CD4-positive, alpha-beta T cell treated with Interleukin-4 for 1 hour (primary cell): ENCODE data around the gene RUNDC3A.

ENCODE experiments used
- DNase-seq, 2 donors: peaks; one replicate each; pipeline ENCODE4 v3.0.0-alpha.2; 2020 to 2022

RUNDC3A gene

GRCh38 chr17:44308320-44308818, at the start of gene RUNDC3A:
TSS of gene RUNDC3A (plus strand) at chr17:44308601. CDS start at chr17:44308833, 232 bp downstream.
- peak; percentile 86 to 89 for DNase-seq

- DNase-seq: no peak
These were observed 49.5 kb upstream of the RUNDC3A start for GRCh38 chr17:44258811-44259351.

GRCh38 chr17:44260296-44260695, 48.1 kb upstream of the RUNDC3A start:
- DNase-seq: no peak

GRCh38 chr17:44262654-44263225, 45.7 kb upstream of the RUNDC3A start:
- no peak for DNase-seq

GRCh38 chr17:44263345-44263902, 45.0 kb upstream of the RUNDC3A start:
- no peak for DNase-seq

- no peak for DNase-seq
These were observed 41.8 kb upstream of the RUNDC3A start for GRCh38 chr17:44266402-44267164.

GRCh38 chr17:44267165-44267455, 41.3 kb upstream of the RUNDC3A start:
- DNase-seq: no peak

- DNase-seq: no peak
These were observed 40.4 kb upstream of the RUNDC3A start, which contains the start of gene SLC4A1 for GRCh38 chr17:44267818-44268490. TSS of gene SLC4A1 (minus strand) at chr17:44268135. CDS start at chr17:44262866, 5,269 bp downstream.

- DNase-seq: no peak
These were observed 39.5 kb upstream of the RUNDC3A start for GRCh38 chr17:44268709-44269534.

GRCh38 chr17:44269535-44270240, 38.7 kb upstream of the RUNDC3A start:
- no peak for DNase-seq

- no peak for DNase-seq
These were observed 36.0 kb upstream of the RUNDC3A start for GRCh38 chr17:44272321-44272951.

GRCh38 chr17:44272954-44273353, 35.4 kb upstream of the RUNDC3A start:
- no peak for DNase-seq

GRCh38 chr17:44273607-44274006, 34.8 kb upstream of the RUNDC3A start:
- no peak for DNase-seq

GRCh38 chr17:44277976-44278375, 30.4 kb upstream of the RUNDC3A start:
- DNase-seq: no peak

- no peak for DNase-seq
These were observed 29.1 kb upstream of the RUNDC3A start for GRCh38 chr17:44279346-44279665.

GRCh38 chr17:44279666-44280391, 28.6 kb upstream of the RUNDC3A start:
- DNase-seq: peak; percentile 38 to 80

- DNase-seq: no peak
These were observed 27.9 kb upstream of the RUNDC3A start for GRCh38 chr17:44280392-44280937.

- no peak for DNase-seq
These were observed 26.8 kb upstream of the RUNDC3A start for GRCh38 chr17:44281570-44281969.

GRCh38 chr17:44282264-44282663, 26.1 kb upstream of the RUNDC3A start:
- DNase-seq: no peak

- no peak for DNase-seq
These were observed 24.9 kb upstream of the RUNDC3A start for GRCh38 chr17:44283344-44284023.
